Measurements from ENCODE around the gene KMT2A. TPM values are rescaled to one million over a fixed set of nuclear protein-coding genes. Genes with fewer than 3 reads are reported as not detected.
"Not testable (repeated sequence)": the region's sequence is repeated elsewhere in the genome, so short reads cannot be mapped to it uniquely, and the experiment has no call there.

KMT2A gene
- 34.8 TPM for polyA plus RNA-seq
- long read RNA-seq, donor 1, partial matches to known transcripts, result 0 of 4 reads
- long read RNA-seq, donor 1, other reads (novel, unspliced or antisense), result 0 of 4 reads
- long read RNA-seq, donor 2, partial matches to known transcripts, result 13 of 18 reads
- long read RNA-seq, donor 2, other reads (novel, unspliced or antisense), result 0 of 18 reads
- long read RNA-seq, donor 3, result 0 reads
- long read RNA-seq, donor 4, result 0 reads
- long read RNA-seq, donor 5, partial matches to known transcripts, result 5 of 10 reads
- long read RNA-seq, donor 5, other reads (novel, unspliced or antisense), result 0 of 10 reads
- long read RNA-seq, donor 6, partial matches to known transcripts, result 0 of 3 reads
- long read RNA-seq, donor 6, other reads (novel, unspliced or antisense), result 0 of 3 reads
- long read RNA-seq, donor 7, partial matches to known transcripts, result 5 of 7 reads
- long read RNA-seq, donor 7, other reads (novel, unspliced or antisense), result 0 of 7 reads
- long read RNA-seq, donor 8, partial matches to known transcripts, result 20 of 25 reads
- long read RNA-seq, donor 8, other reads (novel, unspliced or antisense), result 0 of 25 reads
- long read RNA-seq, donor 9, partial matches to known transcripts, result 0 of 5 reads
- long read RNA-seq, donor 9, other reads (novel, unspliced or antisense), result 0 of 5 reads
- long read RNA-seq, donor 10, full-length matches to known transcripts, result 4 of 4 reads
- long read RNA-seq, donor 10, partial matches to known transcripts, result 0 of 4 reads
- long read RNA-seq, donor 10, other reads (novel, unspliced or antisense), result 0 of 4 reads
- long read RNA-seq, donor 11, partial matches to known transcripts, result 7 of 7 reads
- long read RNA-seq, donor 11, other reads (novel, unspliced or antisense), result 0 of 7 reads

DNA sequence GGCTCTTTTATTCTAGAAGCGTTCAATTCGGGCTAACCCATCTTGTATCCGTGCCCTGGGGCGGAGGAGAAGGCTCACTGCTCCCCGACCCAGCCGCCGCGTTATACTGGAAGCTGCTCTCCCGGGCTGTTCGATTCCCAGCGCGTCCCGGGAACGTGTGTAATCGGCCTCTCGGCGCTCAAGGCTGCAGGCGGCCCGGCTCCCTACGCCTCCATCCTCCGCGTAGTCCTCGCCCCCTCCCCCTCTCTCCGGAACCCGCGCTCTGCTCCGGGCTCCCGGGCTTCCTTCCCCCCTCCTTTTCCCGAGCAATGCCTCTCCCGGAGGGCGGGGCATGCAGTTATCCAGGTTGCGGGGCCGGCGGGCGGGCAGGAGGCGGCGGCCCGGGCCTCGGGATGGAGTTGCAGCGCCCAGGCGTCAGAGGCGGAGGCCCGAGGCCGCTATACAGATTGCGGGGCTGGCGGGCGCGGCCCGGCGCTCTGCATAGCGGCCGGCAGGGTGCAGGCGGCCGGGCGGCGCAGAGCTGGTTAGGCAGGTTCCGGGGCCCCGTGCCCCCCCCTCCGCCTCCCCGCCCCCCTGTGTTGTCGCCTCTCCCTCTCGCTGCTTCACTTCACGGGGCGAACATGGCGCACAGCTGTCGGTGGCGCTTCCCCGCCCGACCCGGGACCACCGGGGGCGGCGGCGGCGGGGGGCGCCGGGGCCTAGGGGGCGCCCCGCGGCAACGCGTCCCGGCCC, at the start of gene KMT2A:
Gene KMT2A (plus strand): TSS at position 600 of the 732 bp plus-strand sequence. CDS start 21 bp downstream, at position 621.
- Histone ChIP-seq H3K27ac (ENCODE audit: low read length) (peak within 1 kb of the TSS; percentile 86), H3K9me3 (ENCODE audit: control insufficient read depth, low read depth, low read length) (no peaks in the 10 kb centered on the region), H3K4me3 (ENCODE audit: low read length) (peak within 1 kb of the TSS; percentile 96), H3K4me1 (ENCODE audit: control insufficient read depth, insufficient read depth, low read length) (peaks cover 18% of the 10 kb centered on the region), H3K27me3 (ENCODE audit: control insufficient read depth, insufficient read depth, low read length) (no peaks in the 10 kb centered on the region), H3K36me3 (ENCODE audit: control insufficient read depth, insufficient read depth, low read length) (no peaks in the 10 kb centered on the region)
- WGBS (ENCODE audit: insufficient coverage, low lambda C conversion rate), result no CpG with 5 or more reads among the region's 83 CpGs
- DNase-seq, result peak; percentile 97 to 99

DNA sequence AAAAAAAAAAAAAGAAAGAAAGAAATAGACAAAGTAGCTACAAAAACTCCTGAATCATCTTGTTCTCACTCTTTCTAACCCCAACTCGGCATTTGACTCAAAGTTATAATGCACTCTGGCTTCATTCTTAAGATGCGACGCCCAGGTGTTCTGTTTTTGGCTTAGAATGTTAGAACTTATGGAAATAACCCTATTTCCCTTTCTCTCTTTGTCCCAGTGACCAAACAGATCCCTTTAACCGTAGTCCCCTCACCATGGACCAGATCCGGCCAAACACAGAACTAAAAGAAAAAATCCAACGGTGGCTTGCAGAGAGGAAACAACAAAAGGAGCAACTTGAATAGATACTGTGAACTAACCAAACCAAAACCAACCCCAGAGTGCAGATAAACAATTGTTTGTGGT, 40.2 kb upstream of the KMT2A start:
- no peaks in the 10 kb centered on the region for H3K9me3 ChIP-seq (ENCODE audit: control insufficient read depth, low read depth, low read length)
- H3K36me3 ChIP-seq (ENCODE audit: control insufficient read depth, insufficient read depth, low read length), result peaks cover 54% of the 10 kb centered on the region
- no peak overlapping the region for H3K27ac ChIP-seq (ENCODE audit: low read length)

DNA sequence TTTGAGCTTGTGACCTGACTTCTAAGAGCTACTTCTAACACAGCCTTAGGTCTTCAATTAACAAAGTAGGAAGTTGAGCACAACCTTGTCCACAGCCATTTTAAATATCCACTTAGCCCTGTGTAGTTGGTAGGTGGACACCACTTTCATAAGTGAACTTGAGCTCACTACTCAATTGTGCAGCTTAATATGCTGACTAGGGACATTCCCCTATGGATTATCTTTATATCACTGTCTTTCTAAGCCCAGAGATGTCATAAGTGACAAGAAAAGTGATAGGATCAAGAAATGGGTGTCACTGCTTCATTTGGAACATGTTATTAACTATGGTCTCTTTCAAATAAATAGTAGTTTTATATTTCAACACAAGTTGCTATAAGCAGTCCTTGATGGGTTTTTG, 38.8 kb upstream of the KMT2A start:
- H3K36me3 ChIP-seq (ENCODE audit: control insufficient read depth, insufficient read depth, low read length), result peaks cover 42% of the 10 kb centered on the region
- no peak overlapping the region for H3K4me3 ChIP-seq (ENCODE audit: low read length)
- no peaks in the 10 kb centered on the region for H3K9me3 ChIP-seq (ENCODE audit: control insufficient read depth, low read depth, low read length)
- no peak for DNase-seq
- H3K27ac ChIP-seq (ENCODE audit: low read length), result no peak overlapping the region
- H3K27me3 ChIP-seq (ENCODE audit: control insufficient read depth, insufficient read depth, low read length), result no peaks in the 10 kb centered on the region
- H3K4me1 ChIP-seq (ENCODE audit: control insufficient read depth, insufficient read depth, low read length), result peaks cover 4% of the 10 kb centered on the region

More for the DNA sequence above, 40.2 kb upstream of the KMT2A start:
- no peak overlapping the region for H3K4me3 ChIP-seq (ENCODE audit: low read length)
- H3K27me3 ChIP-seq (ENCODE audit: control insufficient read depth, insufficient read depth, low read length), result no peaks in the 10 kb centered on the region
- WGBS (ENCODE audit: insufficient coverage, low lambda C conversion rate), result no CpG with 5 or more reads among the region's 6 CpGs
- DNase-seq, result no peak
- H3K4me1 ChIP-seq (ENCODE audit: control insufficient read depth, insufficient read depth, low read length), result peaks cover 4% of the 10 kb centered on the region

DNA sequence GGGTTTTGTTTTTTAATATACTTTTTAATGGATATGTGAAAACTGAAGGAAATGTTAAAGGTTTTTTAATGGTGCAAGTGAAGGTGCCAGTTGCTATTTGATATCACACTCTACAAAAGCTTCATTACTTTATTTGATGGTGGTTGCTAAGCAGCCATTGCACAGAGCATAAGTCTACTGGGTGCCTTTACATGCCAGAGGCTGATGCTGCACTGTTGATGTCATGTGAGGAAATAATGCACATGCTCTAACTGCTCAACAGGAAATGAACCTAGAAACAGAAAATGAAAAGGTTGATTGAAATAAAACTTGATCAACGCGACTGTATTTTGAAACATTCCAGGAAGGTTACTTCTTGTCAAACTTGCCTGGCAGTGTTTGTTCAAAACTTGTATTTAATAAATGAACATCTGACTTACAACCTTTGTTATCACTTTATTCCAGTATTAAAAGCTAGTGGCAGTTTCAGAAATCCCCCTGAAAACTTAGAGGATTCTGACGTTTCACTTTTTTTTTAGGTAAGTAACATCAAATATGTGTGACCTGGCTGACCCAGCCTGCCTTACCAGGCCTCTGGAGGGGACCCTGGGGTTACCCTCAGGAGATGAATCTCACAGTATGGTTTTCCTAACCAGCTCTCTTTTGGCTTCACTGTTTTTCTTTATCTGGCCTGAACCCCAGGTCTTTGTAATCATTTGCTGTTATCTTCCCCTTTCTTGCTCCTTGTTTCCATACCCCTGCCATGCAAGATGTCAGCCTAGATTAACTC, 37.3 kb upstream of the KMT2A start:
- Histone ChIP-seq H3K4me1 (ENCODE audit: control insufficient read depth, insufficient read depth, low read length) (peaks cover 8% of the 10 kb centered on the region), H3K27me3 (ENCODE audit: control insufficient read depth, insufficient read depth, low read length) (no peaks in the 10 kb centered on the region), H3K27ac (ENCODE audit: low read length) (no peak overlapping the region), H3K4me3 (ENCODE audit: low read length) (no peak overlapping the region), H3K36me3 (ENCODE audit: control insufficient read depth, insufficient read depth, low read length) (peaks cover 27% of the 10 kb centered on the region), H3K9me3 (ENCODE audit: control insufficient read depth, low read depth, low read length) (no peaks in the 10 kb centered on the region)
- DNase-seq, result no peak
- WGBS (ENCODE audit: insufficient coverage, low lambda C conversion rate), result 72% methylated on average over 3 of the region's 3 CpGs

DNA sequence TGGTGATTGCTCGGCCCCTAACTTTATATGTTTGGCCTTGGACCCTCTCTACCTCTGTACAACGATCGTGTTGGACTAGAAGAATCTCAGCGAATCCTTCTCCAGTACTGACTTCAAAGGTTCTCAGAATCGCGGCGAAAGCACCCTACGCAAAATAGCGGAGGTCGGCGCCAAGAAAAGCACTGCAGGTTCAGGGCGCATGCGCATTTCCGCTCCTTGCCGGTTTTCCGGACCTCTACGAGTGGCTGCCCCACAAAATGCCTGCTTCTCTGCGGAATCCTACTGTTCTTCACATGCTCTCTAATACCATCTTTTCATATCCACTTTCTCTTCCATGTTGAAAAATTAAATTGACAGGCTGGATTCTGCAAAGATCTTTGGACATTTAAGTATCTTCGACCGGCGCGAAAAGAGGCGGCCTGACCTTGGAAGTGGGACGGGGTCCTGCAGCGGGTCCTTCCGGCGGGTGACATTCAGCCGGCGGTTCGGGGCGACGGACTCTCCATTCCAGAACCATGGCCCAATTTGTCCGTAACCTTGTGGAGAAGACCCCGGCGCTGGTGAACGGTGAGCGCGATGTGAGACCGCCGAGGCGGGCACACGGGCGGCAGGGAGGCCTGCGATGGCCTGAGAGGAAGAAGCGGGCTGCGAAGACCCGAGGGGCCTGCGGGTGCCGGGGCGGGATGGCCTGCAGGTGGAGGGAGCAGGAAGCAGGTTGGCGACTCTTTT, 35.0 kb upstream of the KMT2A start, which contains the start of gene ATP5MG:
Gene ATP5MG (plus strand): TSS at position 456 of the 729 bp plus-strand sequence. CDS start 60 bp downstream, at position 516.
- H3K27me3 ChIP-seq (ENCODE audit: control insufficient read depth, insufficient read depth, low read length), result no peaks in the 10 kb centered on the region
- H3K36me3 ChIP-seq (ENCODE audit: control insufficient read depth, insufficient read depth, low read length), result peaks cover 15% of the 10 kb centered on the region
- H3K9me3 ChIP-seq (ENCODE audit: control insufficient read depth, low read depth, low read length), result no peaks in the 10 kb centered on the region
- H3K27ac ChIP-seq (ENCODE audit: low read length), result peak within 1 kb of the TSS; percentile 86
- no CpG with 5 or more reads among the region's 51 CpGs for WGBS (ENCODE audit: insufficient coverage, low lambda C conversion rate)
- peak; percentile 83 to 92 for DNase-seq
- H3K4me1 ChIP-seq (ENCODE audit: control insufficient read depth, insufficient read depth, low read length), result peaks cover 8% of the 10 kb centered on the region
- peak within 1 kb of the TSS; percentile 93 for H3K4me3 ChIP-seq (ENCODE audit: low read length)

DNA sequence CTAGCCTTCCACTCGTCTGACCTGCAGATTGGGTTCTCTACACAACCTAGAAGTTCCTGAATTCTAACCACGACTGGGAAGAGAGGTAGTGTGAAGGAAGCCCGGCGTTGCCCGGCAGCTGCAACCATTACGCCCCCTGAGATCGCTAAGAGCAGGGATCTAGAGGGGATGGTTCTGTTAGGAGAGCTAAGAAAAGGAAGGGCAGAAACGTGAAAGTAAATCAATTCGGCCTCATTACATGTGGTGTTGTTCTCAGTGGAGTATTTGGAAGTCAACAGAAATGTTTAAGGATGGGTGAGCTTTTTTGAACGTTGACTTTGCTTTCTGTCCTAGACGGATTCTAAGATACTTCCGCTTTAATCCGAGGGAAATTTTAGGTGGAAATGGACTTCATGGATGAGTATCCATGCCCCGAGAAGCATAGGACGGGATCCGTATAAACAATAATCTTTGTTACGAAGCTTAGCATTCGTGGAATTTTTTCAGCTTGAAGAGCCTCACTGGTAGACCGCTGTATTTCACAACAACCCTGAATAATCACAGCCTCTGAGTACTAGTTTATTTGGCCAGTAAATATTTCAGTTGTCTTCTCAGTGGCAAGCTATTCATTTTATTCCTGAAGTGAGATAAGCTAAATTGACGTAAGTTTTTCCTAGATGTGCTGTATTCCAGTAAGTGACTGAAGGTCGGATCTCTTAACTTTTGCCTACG, 34.3 kb upstream of the KMT2A start:
- no peaks in the 10 kb centered on the region for H3K9me3 ChIP-seq (ENCODE audit: control insufficient read depth, low read depth, low read length)
- H3K4me3 ChIP-seq (ENCODE audit: low read length), result peak overlapping the region; percentile 93
- H3K4me1 ChIP-seq (ENCODE audit: control insufficient read depth, insufficient read depth, low read length), result peaks cover 8% of the 10 kb centered on the region
- peak overlapping the region; percentile 86 for H3K27ac ChIP-seq (ENCODE audit: low read length)
- no peaks in the 10 kb centered on the region for H3K27me3 ChIP-seq (ENCODE audit: control insufficient read depth, insufficient read depth, low read length)
- WGBS (ENCODE audit: insufficient coverage, low lambda C conversion rate), result 0% methylated on average over 3 of the region's 22 CpGs
- DNase-seq, result peak in 1 of 2 donors; percentile 45
- H3K36me3 ChIP-seq (ENCODE audit: control insufficient read depth, insufficient read depth, low read length), result peaks cover 18% of the 10 kb centered on the region

DNA sequence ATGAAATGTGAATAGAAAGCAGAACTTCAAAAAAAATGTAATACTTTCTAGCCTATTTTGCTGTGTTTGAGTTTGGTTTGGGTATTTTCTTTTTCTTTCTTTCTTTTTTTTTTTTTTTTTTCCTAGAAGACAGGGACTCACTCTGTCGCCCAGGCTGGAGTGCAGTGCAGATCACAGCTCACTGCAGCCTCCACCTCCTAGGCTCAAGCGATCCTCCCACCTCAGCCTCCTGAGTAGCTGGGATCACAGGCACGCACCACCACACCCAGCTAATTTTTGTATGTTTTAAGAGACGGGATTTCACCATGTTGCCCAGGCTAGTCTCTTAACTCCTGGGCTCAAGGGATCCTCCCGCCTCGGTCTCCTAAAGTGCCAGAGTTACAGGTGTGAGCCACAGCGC, 33.7 kb upstream of the KMT2A start:
- not testable (repeated sequence) for H3K27me3 ChIP-seq (ENCODE audit: control insufficient read depth, insufficient read depth, low read length); H3K4me1 ChIP-seq (ENCODE audit: control insufficient read depth, insufficient read depth, low read length); H3K9me3 ChIP-seq (ENCODE audit: control insufficient read depth, low read depth, low read length); DNase-seq
- Histone ChIP-seq H3K36me3 (ENCODE audit: control insufficient read depth, insufficient read depth, low read length) (peaks cover 20% of the 10 kb centered on the region), H3K27ac (ENCODE audit: low read length) (peak overlapping the region; percentile 86), H3K4me3 (ENCODE audit: low read length) (peak overlapping the region; percentile 93)
- WGBS (ENCODE audit: insufficient coverage, low lambda C conversion rate), result no CpG with 5 or more reads among the region's 7 CpGs

DNA sequence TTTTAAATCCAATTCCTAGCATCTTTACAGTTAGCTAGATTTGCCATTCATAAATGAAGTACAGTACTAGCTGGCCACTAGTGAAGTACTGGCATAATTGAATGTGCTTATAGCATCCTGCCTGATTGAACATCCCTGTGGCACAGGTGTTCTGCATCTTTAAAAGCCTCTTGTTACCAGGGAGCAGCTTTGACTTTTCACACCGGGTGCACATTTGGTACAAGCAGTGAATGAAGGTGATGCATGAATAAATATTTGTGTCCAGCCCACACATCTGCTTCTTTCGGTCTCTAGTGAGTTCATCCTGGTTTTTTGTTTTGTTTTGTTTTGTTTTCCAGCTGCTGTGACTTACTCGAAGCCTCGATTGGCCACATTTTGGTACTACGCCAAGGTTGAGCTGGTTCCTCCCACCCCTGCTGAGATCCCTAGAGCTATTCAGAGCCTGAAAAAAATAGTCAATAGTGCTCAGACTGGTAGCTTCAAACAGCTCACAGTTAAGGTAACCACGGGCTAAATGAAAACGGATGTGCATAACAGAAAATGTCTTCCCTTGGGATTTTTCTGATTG, 29.6 kb upstream of the KMT2A start:
- Histone ChIP-seq H3K36me3 (ENCODE audit: control insufficient read depth, insufficient read depth, low read length) (peaks cover 19% of the 10 kb centered on the region), H3K27me3 (ENCODE audit: control insufficient read depth, insufficient read depth, low read length) (no peaks in the 10 kb centered on the region), H3K4me3 (ENCODE audit: low read length) (no peak overlapping the region), H3K4me1 (ENCODE audit: control insufficient read depth, insufficient read depth, low read length) (peaks cover 4% of the 10 kb centered on the region), H3K9me3 (ENCODE audit: control insufficient read depth, low read depth, low read length) (no peaks in the 10 kb centered on the region), H3K27ac (ENCODE audit: low read length) (no peak overlapping the region)
- WGBS (ENCODE audit: insufficient coverage, low lambda C conversion rate), result 87% methylated on average over 3 of the region's 7 CpGs
- no peak for DNase-seq

Data from large intestine (tissue), 12 donors.